IPS-NIHi7 (cell line): ENCODE data around the gene GPX5.
A peak's percentile ranks its signal among the peaks of the same experiment; 100 is the strongest.
"Not testable (repeated sequence)": the region's sequence is repeated elsewhere in the genome, so short reads cannot be mapped to it uniquely, and the experiment has no call there.

Source experiments
- DNase-seq: peaks from one replicate; pipeline ENCODE4 v3.0.0; 2012; ENCODE audit warnings: mixed read lengths; ENCODE audit errors: extremely low spot score

GPX5 gene

DNA sequence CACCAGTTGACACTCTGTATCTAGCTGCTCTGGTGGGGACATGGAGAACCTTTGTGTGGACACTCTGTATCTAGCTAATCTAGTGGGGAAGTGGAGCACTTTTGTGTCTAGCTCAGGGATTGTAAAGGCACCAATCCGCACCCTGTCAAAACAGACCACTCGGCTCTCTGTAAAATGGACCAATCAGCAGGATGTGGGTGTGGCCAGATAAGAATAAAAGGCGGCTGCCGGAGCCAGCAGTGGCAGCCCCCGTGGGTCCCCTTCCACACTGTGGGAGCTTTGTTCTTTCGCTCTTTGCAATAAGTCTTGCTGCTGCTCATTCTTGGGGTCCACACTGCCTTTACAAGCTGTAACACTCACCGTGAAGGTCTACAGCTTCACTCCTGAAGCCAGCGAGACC is 13.3 kb upstream of the GPX5 start:
- not testable (repeated sequence) for DNase-seq

DNA sequence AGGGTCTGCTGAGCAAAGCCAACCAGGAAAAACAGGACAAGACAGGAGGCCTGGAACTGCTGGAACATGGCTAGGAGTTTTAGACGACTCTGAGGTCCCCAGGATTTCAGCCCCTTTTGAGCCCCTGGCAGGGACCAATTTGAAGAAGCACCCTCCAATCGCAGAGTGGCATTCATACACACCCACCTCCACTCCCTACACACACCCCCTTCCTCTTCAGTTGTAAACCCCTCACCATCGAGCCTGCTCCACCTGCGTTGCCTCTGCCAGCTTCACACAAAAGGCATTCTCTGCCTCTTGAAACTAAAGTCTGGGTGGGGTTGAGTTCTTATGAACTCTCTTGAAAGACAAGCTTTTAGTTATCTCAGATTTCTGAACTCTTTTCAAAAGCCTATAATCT is 10.0 kb upstream of the GPX5 start, which contains the start of gene GPX6:
Gene GPX6 (minus strand): TSS at position 118 of the 400 bp plus-strand sequence. CDS start 50 bp downstream, at position 68.
- no peak for DNase-seq

DNA sequence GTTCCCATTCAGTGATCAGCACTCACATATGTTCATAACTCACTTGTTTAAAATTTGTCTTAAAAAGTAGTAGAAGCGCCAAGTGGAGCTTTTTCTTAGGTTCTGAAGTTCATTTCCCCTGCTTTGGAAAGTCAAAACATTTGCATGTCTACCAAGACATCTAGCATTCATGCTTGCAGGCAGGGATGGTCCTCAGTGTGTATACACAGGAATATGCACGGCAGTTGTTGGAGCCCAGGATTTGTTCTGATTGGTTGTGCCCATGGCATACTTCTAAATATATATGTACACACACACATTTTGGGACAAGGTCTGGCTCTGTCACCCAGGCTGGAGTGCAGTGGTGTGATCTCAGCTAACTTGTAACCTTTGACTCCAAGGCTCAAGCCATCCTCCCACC is 7.7 kb upstream of the GPX5 start:
- DNase-seq: no peak

DNA sequence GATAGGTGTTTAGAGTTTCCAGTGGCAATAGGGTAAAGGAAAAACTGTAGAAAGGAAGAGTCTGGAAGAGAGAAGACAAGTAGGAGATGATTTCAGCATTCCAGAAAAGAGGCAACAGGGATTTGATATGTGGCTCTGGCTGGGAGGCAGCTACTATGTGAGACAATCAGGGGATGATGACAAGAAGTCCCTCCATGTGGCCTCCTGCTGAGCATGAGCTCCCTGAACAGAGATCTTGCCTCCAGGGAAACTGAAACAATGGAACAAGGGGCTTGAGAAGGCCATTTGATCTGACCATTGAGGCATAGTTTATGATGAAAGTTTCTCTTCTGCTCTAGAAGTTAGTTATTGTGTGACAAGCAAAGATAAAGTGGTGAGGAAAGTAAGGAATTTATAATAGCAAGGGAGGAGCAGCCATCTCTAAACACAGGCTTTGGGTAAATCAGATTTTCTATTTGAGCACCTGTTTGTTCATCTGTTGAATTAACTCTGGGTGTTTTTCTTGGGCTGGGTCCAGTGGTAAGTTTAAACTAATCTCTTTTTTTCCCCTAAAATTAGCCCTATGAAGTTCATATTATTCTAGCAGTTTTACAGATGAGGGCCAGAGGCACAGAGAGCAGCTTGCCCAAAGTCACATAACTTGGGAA is 3.0 kb upstream of the GPX5 start:
- no peak for DNase-seq

GRCh38 chr6:28523241-28523622 is 2.4 kb upstream of the GPX5 start:
- DNase-seq: peak; percentile 40

- DNase-seq: no peak
These were observed 5.1 kb downstream of the GPX5 start for GRCh38 chr6:28530777-28531176.

- DNase-seq: peak; percentile 71
These were observed 5.9 kb downstream of the GPX5 start for GRCh38 chr6:28531479-28532128.

GRCh38 chr6:28534306-28534705 is 8.6 kb downstream of the GPX5 start:
- DNase-seq: no peak

GRCh38 chr6:28534875-28535274 is 9.2 kb downstream of the GPX5 start:
- DNase-seq: no peak

DNA sequence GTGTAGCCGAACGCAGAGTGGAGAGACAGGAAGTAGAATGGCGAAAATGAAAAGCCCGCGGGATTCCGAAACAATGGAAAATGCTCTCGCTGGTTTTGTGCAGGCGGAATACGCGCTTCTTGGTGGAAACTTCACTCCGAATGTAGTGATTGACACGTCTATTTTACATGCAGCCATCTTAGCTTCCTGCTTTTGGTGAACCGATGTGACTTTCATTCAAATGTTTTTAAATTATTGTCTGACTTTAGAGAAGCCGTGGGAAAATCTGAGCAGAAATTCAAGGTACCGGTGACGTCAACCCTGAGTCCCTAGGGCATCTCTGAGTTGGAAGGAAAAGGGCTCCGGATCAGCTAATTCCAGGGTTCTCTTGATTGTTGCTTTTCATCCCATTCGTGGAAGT is 11.4 kb downstream of the GPX5 start:
- peak; percentile 28 for DNase-seq

- peak; percentile 51 for DNase-seq
These were observed 11.9 kb downstream of the GPX5 start for GRCh38 chr6:28537509-28538140.

GRCh38 chr6:28541996-28542395 is 16.3 kb downstream of the GPX5 start:
- DNase-seq: no peak

DNA sequence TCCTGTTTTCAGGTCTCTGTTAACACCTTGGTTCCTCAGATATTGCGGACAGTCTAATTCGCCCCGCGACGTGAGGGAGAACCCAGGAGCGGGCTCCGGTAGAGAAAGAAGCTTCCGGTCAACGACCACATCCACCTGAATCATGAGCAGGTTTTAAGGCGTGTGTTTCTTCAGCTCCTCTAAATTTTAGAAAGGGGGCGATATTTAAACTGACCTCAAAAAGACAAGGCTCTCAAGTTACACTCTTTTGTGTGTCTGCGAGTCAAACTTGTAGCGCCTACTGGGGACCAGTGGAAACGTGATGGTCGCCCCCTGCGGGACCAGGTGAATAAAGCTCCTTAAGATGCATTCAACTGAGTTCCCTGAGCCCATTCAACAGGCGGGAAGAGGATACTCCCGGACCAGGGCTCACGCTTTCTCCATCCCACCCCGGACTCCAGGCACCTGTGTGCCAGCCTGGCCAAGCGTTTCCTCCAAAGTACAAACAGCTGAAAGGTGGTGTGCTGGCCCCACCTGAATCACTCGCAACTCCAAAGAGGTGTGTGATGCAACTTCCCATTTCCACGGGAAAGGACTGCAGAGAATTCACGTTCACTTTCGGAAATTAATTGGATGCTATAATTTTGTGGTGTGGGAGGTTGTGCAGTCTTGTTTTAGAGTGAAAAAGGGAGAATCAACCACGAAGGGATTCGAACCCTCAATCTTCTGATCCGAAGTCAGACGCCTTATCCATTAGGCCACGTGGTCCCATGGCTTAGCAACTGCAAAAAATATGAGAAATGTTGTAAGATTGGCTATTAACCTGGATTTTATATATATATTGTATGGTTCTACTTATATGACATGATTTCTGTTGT is 17.0 kb downstream of the GPX5 start:
- DNase-seq: peak; percentile 80

DNA sequence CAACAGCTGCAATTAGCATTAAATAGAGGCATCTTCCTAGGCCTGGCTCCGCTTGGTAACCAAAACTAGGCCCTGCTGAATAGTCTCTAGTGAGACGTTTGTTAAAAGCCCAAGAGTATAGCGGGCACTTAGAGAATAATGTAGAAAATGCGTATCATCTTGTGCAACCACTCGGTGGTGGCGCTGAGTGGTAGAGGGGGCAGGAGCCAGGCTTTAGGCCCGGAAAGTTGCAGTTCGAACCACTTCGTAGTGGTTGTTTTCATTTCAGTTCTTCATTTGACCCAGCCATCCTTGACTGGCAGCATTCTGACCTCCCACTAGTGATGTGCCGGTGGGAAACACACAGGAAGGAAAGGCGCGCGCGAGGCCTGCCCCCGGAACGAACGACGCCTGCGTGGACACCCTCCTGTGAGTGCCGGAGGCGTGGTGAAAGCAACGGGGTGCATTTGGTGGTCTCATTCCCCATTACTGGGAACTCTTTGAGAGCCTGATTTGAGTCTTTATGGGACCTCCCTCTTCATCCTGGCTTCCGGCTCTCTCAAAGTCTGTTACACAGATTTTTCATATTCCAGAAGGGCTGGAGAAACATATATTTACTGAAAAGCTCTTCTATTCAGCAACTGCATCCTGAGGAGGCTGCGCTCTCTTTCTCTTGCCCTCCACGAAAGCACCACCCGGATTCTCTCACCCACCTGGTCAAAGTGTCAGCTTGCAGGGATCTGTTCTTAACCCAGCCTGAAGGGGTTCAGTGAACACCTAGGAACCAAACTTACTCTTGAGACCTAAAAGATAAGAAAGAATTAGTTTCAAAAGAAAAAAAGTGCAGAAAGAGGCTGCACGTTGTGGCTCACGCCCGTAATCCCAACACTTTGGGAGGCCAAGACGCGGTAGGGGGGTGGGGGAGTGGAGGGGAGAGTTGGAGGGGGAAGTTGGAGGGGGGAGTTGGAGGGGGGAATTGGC is 18.2 kb downstream of the GPX5 start:
- peak; percentile 28 for DNase-seq

DNA sequence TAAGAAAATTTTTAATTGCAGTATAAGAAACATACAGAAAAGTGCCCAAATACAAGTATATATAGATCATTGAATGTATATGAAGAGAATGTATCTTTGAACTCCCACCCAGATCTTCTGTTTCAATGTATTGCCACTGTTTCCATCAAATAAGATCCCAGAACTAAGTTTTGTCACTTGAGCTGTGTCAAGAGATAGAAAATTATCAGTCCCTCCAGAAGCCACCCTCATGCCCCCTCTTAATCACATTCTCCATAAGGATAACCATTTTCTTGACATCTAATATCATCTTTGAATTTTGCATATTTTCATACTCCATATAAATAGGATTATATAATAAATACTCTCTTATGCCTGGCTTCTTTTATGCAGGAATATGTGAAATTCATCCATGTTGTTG is 20.3 kb downstream of the GPX5 start:
- no peak for DNase-seq

- not testable (repeated sequence) for DNase-seq
These were observed 21.3 kb downstream of the GPX5 start for GRCh38 chr6:28547003-28547402.

- DNase-seq: no peak
These were observed 26.4 kb downstream of the GPX5 start for GRCh38 chr6:28551891-28552666.

- DNase-seq: no peak
These were observed 27.8 kb downstream of the GPX5 start for GRCh38 chr6:28553384-28553985.

- DNase-seq: no peak
These were observed 28.6 kb downstream of the GPX5 start for GRCh38 chr6:28553986-28554881.
